Brain microvascular endothelial cell (primary cell): ENCODE results near the gene TANK.
A peak's percentile ranks its signal among the peaks of the same experiment; 100 is the strongest.

ENCODE experiments used
- DNase-seq: peaks from one replicate; pipeline ENCODE4 v3.0.0-alpha.2; 2020
- H3K27ac ChIP-seq: fragments of 250-450 bp; sonication (Bioruptor Pico); 2 replicates; pipeline ENCODE4 v1.5.1; 2020; ENCODE audit warnings: mild to moderate bottlenecking, moderate library complexity
- H3K27me3 ChIP-seq: fragments of 250-450 bp; sonication (Bioruptor Pico); replicated peaks from 2 replicates; pipeline ENCODE4 v1.5.1; 2020; ENCODE audit warnings: mild to moderate bottlenecking
- H3K36me3 ChIP-seq: fragments of 250-450 bp; sonication (Bioruptor Pico); replicated peaks from 2 replicates; pipeline ENCODE4 v1.5.1; 2020; ENCODE audit warnings: mild to moderate bottlenecking
- H3K4me3 ChIP-seq: 2 replicates; pipeline ENCODE4 v1.5.1; 2011; ENCODE audit warnings: low read depth, mild to moderate bottlenecking, control low read depth, low read length, moderate library complexity
- in situ Hi-C: cut with HindIII; loops from 2 replicates; pipeline ENCODE4 v1.10.0; 2017; ENCODE audit warnings: low sequenced_read_pairs, low pct_ligation_motif_present
- TF ChIP-seq, protein P1 (sequence below): IDR thresholded peaks from 2 replicates; pipeline ENCODE4 v1.5.1; 2011; ENCODE audit warnings: low read depth, mild to moderate bottlenecking, moderate library complexity, low read length, control low read depth, inconsistent platforms; ENCODE audit errors: missing control alignments

The TANK gene

DNA sequence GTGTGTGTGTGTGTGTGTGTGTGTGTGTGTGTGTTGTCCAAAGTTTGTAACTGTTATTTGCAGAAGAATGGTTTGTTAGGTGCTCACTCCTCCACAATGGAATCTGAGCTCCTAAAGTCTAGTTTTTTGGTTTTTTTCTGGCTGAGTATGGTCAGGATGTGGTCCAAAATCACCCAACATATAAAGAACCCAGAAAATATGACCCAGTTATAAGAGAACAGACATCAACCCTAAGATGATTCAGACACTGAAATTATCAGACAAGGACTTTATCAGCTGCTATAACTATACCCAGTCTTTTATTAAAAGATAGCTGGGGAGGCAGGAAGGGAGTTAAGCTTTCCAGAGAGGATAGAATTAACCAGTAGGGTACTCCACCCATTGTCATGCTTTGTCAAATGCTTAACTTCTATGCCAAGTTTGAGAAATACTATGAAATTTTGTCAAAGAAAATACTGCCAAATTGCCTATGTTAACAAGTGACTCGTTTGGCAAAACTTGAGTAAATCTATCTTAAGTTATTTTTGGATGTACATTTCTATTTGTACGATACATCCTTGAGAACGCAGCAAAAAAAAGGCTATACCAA lies 57.5 kb downstream of the TANK start:
- H3K36me3 ChIP-seq, result no peaks in the 10 kb centered on the region
- no peaks in the 10 kb centered on the region for H3K27me3 ChIP-seq
- TF ChIP-seq, protein P1, sequence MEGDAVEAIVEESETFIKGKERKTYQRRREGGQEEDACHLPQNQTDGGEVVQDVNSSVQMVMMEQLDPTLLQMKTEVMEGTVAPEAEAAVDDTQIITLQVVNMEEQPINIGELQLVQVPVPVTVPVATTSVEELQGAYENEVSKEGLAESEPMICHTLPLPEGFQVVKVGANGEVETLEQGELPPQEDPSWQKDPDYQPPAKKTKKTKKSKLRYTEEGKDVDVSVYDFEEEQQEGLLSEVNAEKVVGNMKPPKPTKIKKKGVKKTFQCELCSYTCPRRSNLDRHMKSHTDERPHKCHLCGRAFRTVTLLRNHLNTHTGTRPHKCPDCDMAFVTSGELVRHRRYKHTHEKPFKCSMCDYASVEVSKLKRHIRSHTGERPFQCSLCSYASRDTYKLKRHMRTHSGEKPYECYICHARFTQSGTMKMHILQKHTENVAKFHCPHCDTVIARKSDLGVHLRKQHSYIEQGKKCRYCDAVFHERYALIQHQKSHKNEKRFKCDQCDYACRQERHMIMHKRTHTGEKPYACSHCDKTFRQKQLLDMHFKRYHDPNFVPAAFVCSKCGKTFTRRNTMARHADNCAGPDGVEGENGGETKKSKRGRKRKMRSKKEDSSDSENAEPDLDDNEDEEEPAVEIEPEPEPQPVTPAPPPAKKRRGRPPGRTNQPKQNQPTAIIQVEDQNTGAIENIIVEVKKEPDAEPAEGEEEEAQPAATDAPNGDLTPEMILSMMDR, result no peak
- no peak overlapping the region for H3K4me3 ChIP-seq
- DNase-seq, result no peak
- in situ Hi-C loops, result no loop called here
- no peak overlapping the region for H3K27ac ChIP-seq

DNA sequence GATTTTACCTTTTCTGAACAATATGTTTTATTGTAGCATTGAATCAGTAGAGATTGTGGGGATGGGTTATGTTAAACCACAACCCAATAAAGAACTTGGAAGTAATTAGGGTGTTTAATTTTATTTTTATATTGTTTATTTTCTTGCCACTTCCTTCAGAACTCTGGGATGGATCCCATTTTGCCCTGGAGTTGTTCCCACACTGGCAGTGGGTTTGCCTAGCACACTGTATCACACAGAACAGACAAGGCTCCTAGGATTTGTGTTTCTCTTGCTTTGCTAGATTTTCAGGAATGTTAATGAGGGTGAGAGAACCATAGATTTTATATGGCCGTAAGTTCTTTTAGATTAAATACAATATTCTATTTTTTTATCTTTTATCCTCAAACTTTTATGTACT lies 59.0 kb downstream of the TANK start:
- in situ Hi-C loops, result no loop called here
- Histone ChIP-seq H3K27ac (no peak overlapping the region), H3K36me3 (no peaks in the 10 kb centered on the region), H3K4me3 (no peak overlapping the region), H3K27me3 (no peaks in the 10 kb centered on the region)
- no peak for DNase-seq
- TF ChIP-seq, protein P1, result no peak

DNA sequence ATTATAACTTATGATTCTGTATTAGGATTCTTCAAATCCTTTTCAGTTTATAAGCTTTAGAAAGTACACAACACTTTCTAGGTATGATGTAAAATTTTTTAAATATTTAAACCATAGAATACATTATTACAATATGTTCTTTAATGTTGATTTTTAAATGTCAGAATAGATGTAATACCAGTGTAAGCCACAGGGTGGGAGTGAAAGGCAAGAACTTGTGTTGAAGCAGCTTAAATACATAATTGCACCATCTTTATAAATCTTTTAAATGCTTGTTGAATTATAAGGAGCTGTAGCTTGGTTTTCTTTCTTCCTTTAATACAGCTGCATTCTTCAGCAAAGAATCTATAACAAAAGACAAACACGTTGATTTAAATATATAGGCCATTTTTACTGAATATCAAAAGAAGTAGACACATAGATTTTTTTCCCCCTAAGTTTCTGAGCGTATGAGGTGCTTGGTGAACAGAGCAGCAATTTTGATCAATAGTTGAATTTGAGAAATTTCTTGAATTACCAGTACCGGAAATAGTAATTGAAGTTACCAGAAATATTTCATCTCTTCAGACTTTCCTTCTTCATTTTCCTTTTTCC lies 63.0 kb downstream of the TANK start:
- TF ChIP-seq, protein P1, result peak; percentile 53
- no peak overlapping the region for H3K4me3 ChIP-seq
- H3K36me3 ChIP-seq, result no peaks in the 10 kb centered on the region
- no peak overlapping the region for H3K27ac ChIP-seq
- in situ Hi-C loops, result no loop called here
- no peak for DNase-seq
- H3K27me3 ChIP-seq, result no peaks in the 10 kb centered on the region

DNA sequence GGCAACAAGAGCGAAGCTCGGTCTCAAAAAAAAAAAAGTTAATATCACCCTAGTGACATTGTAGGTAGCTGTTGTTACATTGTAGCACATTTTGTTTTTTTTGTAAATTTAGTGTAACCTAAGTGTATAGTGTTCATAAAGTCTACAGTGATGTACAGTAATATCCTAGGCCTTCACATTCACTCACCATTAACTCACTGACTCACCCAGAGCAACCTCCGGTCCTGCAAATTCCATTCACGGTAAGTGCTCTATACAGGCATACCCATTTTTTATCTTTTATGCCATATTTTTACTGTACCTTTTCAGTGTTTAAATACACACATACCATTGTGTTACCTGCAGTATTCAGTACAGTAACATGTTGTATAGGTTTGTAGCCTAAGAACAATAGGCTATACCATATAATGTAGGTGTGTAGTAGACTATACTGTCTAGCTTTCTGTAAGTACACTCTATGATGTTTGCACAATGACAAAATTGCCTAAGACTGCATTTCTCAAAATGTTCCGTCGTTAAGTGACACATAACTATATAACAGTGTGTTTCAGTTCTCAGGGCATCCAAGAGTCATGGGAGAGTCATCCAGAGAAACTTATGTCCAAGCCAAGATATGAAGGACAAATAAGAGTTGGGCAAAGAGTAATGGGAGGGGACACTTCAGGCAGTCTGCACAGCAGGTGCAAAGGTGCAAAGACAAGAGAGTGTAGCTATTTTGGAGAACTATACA lies 68.4 kb downstream of the TANK start:
- Histone ChIP-seq H3K27ac (peak overlapping the region; percentile 18), H3K4me3 (no peak overlapping the region), H3K36me3 (no peaks in the 10 kb centered on the region), H3K27me3 (no peaks in the 10 kb centered on the region)
- in situ Hi-C loops, result no loop called here
- DNase-seq, result no peak
- TF ChIP-seq, protein P1, result no peak

DNA sequence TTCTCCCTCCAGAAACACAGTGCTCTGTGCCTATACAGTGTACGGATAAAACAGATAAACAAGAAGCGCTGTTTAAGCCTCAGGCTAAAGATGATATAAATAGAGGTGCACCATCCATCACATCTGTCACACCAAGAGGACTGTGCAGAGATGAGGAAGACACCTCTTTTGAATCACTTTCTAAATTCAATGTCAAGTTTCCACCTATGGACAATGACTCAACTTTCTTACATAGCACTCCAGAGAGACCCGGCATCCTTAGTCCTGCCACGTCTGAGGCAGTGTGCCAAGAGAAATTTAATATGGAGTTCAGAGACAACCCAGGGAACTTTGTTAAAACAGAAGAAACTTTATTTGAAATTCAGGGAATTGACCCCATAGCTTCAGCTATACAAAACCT lies 70.7 kb downstream of the TANK start:
- DNase-seq, result no peak
- Histone ChIP-seq H3K36me3 (no peaks in the 10 kb centered on the region), H3K27ac (no peak overlapping the region), H3K27me3 (no peaks in the 10 kb centered on the region), H3K4me3 (no peak overlapping the region)
- in situ Hi-C loops, result no loop called here
- TF ChIP-seq, protein P1, result no peak
